SK-N-SH treated with all-trans-retinoic acid at 6 μM for 48 hours (cell line): ENCODE data around the gene SIM2.

Experiments used
- ATAC-seq: fragments of 200-7000 bp; cut with Tn5 transposase; 3 replicates; pipeline ENCODE4 v1.9.1; 2020; ENCODE audit warnings: mild to moderate bottlenecking, moderate library complexity
- ARNTL ChIP-seq: fragments of 450-650 bp; formaldehyde crosslinking; IDR thresholded peaks from 2 replicates; pipeline ENCODE4 v1.5.0; 2020; ENCODE audit warnings: low read depth, mild to moderate bottlenecking, moderate library complexity, borderline replicate concordance
- BACH2 ChIP-seq: fragments of 250-450 bp; sonication (Bioruptor Pico); IDR thresholded peaks from 2 replicates; pipeline ENCODE4 v1.9.0; 2021; ENCODE audit warnings: mild to moderate bottlenecking, borderline replicate concordance
- CREB5 ChIP-seq: fragments of 250-450 bp; sonication (Bioruptor Pico); IDR thresholded peaks from 2 replicates; pipeline ENCODE4 v1.5.1; 2020; ENCODE audit warnings: low read depth, mild to moderate bottlenecking, moderate library complexity
- CSDC2 ChIP-seq: fragments of 250-450 bp; sonication (Bioruptor Pico); IDR thresholded peaks from 2 replicates; pipeline ENCODE4 v1.5.0; 2020; ENCODE audit warnings: mild to moderate bottlenecking, moderate library complexity
- CSRNP3 ChIP-seq: fragments of 250-450 bp; sonication (Bioruptor Pico); IDR thresholded peaks from 2 replicates; pipeline ENCODE4 v1.5.1; 2021; ENCODE audit warnings: mild to moderate bottlenecking, moderate library complexity
- ESRRG ChIP-seq: fragments of 250-450 bp; sonication (Bioruptor Pico); IDR thresholded peaks from 2 replicates; pipeline ENCODE4 v1.6.1; 2021; ENCODE audit warnings: mild to moderate bottlenecking
- GLIS3 ChIP-seq: fragments of 250-450 bp; sonication (Bioruptor Pico); IDR thresholded peaks from 2 replicates; pipeline ENCODE4 v1.5.0; 2020; ENCODE audit warnings: mild to moderate bottlenecking, moderate library complexity
- OSR1 ChIP-seq: fragments of 250-450 bp; sonication (Bioruptor Pico); IDR thresholded peaks from 2 replicates; pipeline ENCODE4 v1.8.0; 2022; ENCODE audit warnings: moderate library complexity, mild to moderate bottlenecking, inconsistent platforms
- PATZ1 ChIP-seq: fragments of 250-450 bp; sonication (Bioruptor Pico); IDR thresholded peaks from 2 replicates; pipeline ENCODE4 v1.8.0; 2020; ENCODE audit warnings: mild to moderate bottlenecking, moderate library complexity, borderline replicate concordance
- POU6F1 ChIP-seq: fragments of 250-450 bp; sonication (Bioruptor Pico); IDR thresholded peaks from 2 replicates; pipeline ENCODE4 v1.8.0; 2021; ENCODE audit warnings: low read depth, mild to moderate bottlenecking, moderate library complexity, borderline replicate concordance
- PPARA ChIP-seq: fragments of 250-450 bp; sonication (Bioruptor Pico); IDR thresholded peaks from 2 replicates; pipeline ENCODE4 v1.5.0; 2020; ENCODE audit warnings: mild to moderate bottlenecking, borderline replicate concordance
- RARB ChIP-seq: fragments of 250-450 bp; sonication (Bioruptor Pico); IDR thresholded peaks from 2 replicates; pipeline ENCODE4 v1.8.0; 2021; ENCODE audit warnings: mild to moderate bottlenecking, moderate library complexity
- SNAI2 ChIP-seq: fragments of 250-450 bp; sonication (Bioruptor Pico); IDR thresholded peaks from 2 replicates; pipeline ENCODE4 v1.5.0; 2020; ENCODE audit warnings: mild to moderate bottlenecking, moderate library complexity
- TCF4 ChIP-seq: fragments of 250-450 bp; sonication (Bioruptor Pico); IDR thresholded peaks from 2 replicates; pipeline ENCODE4 v1.8.0; 2021; ENCODE audit warnings: mild to moderate bottlenecking, moderate library complexity, borderline replicate concordance
- TSHZ2 ChIP-seq: fragments of 250-450 bp; sonication (Bioruptor Pico); IDR thresholded peaks from 2 replicates; pipeline ENCODE4 v1.5.0; 2020; ENCODE audit warnings: mild to moderate bottlenecking, moderate library complexity
- ZC3H10 ChIP-seq: fragments of 250-450 bp; sonication (Bioruptor Pico); IDR thresholded peaks from 2 replicates; pipeline ENCODE4 v1.5.1; 2021; ENCODE audit warnings: mild to moderate bottlenecking, moderate library complexity
- ZFP3 ChIP-seq: fragments of 250-450 bp; sonication (Bioruptor Pico); IDR thresholded peaks from 2 replicates; pipeline ENCODE4 v1.5.0; 2020; ENCODE audit warnings: mild to moderate bottlenecking, moderate library complexity
- ZFP30 ChIP-seq: fragments of 450-650 bp; formaldehyde crosslinking; IDR thresholded peaks from 2 replicates; pipeline ENCODE4 v1.5.0; 2022; ENCODE audit warnings: mild to moderate bottlenecking, moderate library complexity
- ZNF565 ChIP-seq: fragments of 450-650 bp; formaldehyde crosslinking; conservative IDR thresholded peaks from 2 replicates; pipeline ENCODE4 v1.5.0; 2020; ENCODE audit warnings: low read depth, mild to moderate bottlenecking, moderate library complexity

The SIM2 gene

GRCh38 chr21:36727866-36728265, 29.0 kb downstream of the SIM2 start:
- ATAC-seq, result no peak
- TF ChIP-seq ZC3H10 (CRISPR knock-in tag), result no peak
- no peak for TF ChIP-seq CSDC2 (CRISPR knock-in tag)
- no peak for TF ChIP-seq ESRRG
- TF ChIP-seq ZFP3 (CRISPR knock-in tag), result no peak
- TF ChIP-seq ZNF565 (CRISPR knock-in tag), result no peak
- no peak for TF ChIP-seq POU6F1 (CRISPR knock-in tag)
- TF ChIP-seq RARB (CRISPR knock-in tag), result no peak
- no peak for TF ChIP-seq GLIS3
- no peak for TF ChIP-seq CREB5 (CRISPR knock-in tag)
- no peak for TF ChIP-seq ZFP30

- ATAC-seq, result no peak
- no peak for TF ChIP-seq ZC3H10 (CRISPR knock-in tag)
- TF ChIP-seq OSR1 (CRISPR knock-in tag), result no peak
- TF ChIP-seq CSRNP3 (CRISPR knock-in tag), result no peak
- TF ChIP-seq ZNF565 (CRISPR knock-in tag), result no peak
- no peak for TF ChIP-seq PPARA (CRISPR knock-in tag)
- no peak for TF ChIP-seq BACH2 (CRISPR knock-in tag)
- TF ChIP-seq PATZ1 (CRISPR knock-in tag), result no peak
- TF ChIP-seq CREB5 (CRISPR knock-in tag), result no peak
- TF ChIP-seq SNAI2 (CRISPR knock-in tag), result no peak
- TF ChIP-seq, all 23 proteins: peak for 0
Observed at GRCh38 chr21:36728371-36729111, 29.6 kb downstream of the SIM2 start.

- no peak for ATAC-seq
- no peak for TF ChIP-seq OSR1 (CRISPR knock-in tag)
- no peak for TF ChIP-seq ARNTL (CRISPR knock-in tag)
- no peak for TF ChIP-seq CSDC2 (CRISPR knock-in tag)
- TF ChIP-seq SNAI2 (CRISPR knock-in tag), result no peak
- TF ChIP-seq CSRNP3 (CRISPR knock-in tag), result no peak
- TF ChIP-seq ESRRG, result no peak
- TF ChIP-seq CREB5 (CRISPR knock-in tag), result no peak
- TF ChIP-seq TSHZ2 (CRISPR knock-in tag), result no peak
- TF ChIP-seq PPARA (CRISPR knock-in tag), result no peak
- TF ChIP-seq ZFP30, result no peak
- TF ChIP-seq TCF4 (CRISPR knock-in tag), result no peak
- no peak for TF ChIP-seq POU6F1 (CRISPR knock-in tag)
- TF ChIP-seq ZC3H10 (CRISPR knock-in tag), result no peak
Observed at GRCh38 chr21:36729310-36729970, 30.5 kb downstream of the SIM2 start.
